A549 (cell line): ENCODE data around the gene SNAI3.

Experiments used
- CHD4 ChIP-seq: fragments of 200-600 bp; sonication (generic); IDR thresholded peaks from 2 replicates; pipeline ENCODE4 v1.6.1; 2016; ENCODE audit warnings: antibody characterized with exemption, mild to moderate bottlenecking, borderline replicate concordance
- EHMT2 ChIP-seq: fragments of 200-600 bp; sonication (generic); IDR thresholded peaks from 2 replicates; pipeline ENCODE4 v1.6.1; 2016; ENCODE audit warnings: antibody characterized with exemption, low read depth, mild to moderate bottlenecking, moderate library complexity
- JUN ChIP-seq, 2 experiments: fragments of >200 bp; sonication (Bioruptor Twin); formaldehyde crosslinking; IDR thresholded peaks; 2 replicates in 1 of 2; 3 replicates in 1 of 2; pipeline ENCODE4 v1.6.1; 2016 to 2017
- KDM1A ChIP-seq: fragments of 200-600 bp; sonication (generic); IDR thresholded peaks from 2 replicates; pipeline ENCODE4 v1.6.1; 2016; ENCODE audit warnings: low read depth, mild to moderate bottlenecking
- MAZ ChIP-seq: fragments of 150-350 bp; IDR thresholded peaks from 2 replicates; pipeline ENCODE4 v1.6.1; 2014; ENCODE audit warnings: antibody characterized with exemption, low read depth, low read length, borderline replicate concordance
- MYC ChIP-seq: IDR thresholded peaks from 2 replicates; pipeline ENCODE4 v1.6.1; 2012; ENCODE audit warnings: mild to moderate bottlenecking, inconsistent platforms, low read length, improper control_type of control experiment, borderline replicate concordance
- POLR2A ChIP-seq: IDR thresholded peaks from 2 replicates; pipeline ENCODE4 v1.6.1; 2012; ENCODE audit warnings: mild to moderate bottlenecking, low read length
- RNF2 ChIP-seq: fragments of 200-600 bp; sonication (generic); IDR thresholded peaks from 2 replicates; pipeline ENCODE4 v1.6.1; 2016; ENCODE audit warnings: low read depth, mild to moderate bottlenecking, antibody characterized with exemption, moderate library complexity, borderline replicate concordance
- SMC3 ChIP-seq: fragments of >200 bp; sonication (Bioruptor Twin); formaldehyde crosslinking; IDR thresholded peaks from 3 replicates; pipeline ENCODE4 v1.6.1; 2018; ENCODE audit warnings: inconsistent platforms
- TFCP2L1 ChIP-seq: fragments of 250-450 bp; sonication (Bioruptor Pico); IDR thresholded peaks from 2 replicates; pipeline ENCODE4 v1.5.0; 2021; ENCODE audit warnings: mild to moderate bottlenecking
- TF ChIP-seq, protein P1 (sequence below): fragments of >200 bp; sonication (Bioruptor Twin); formaldehyde crosslinking; IDR thresholded peaks from 3 replicates; pipeline ENCODE4 v1.5.1; 2016
- TF ChIP-seq, protein P2 (sequence below): fragments of 200-600 bp; sonication (generic); IDR thresholded peaks from 2 replicates; pipeline ENCODE4 v1.6.1; 2016; ENCODE audit warnings: antibody characterized with exemption, mild to moderate bottlenecking, moderate library complexity
- TF ChIP-seq, protein P3 (sequence below): fragments of 150-350 bp; IDR thresholded peaks from 2 replicates; pipeline ENCODE4 v1.6.1; 2014; ENCODE audit warnings: low read depth, mild to moderate bottlenecking, low read length
- TF ChIP-seq, protein P4 (sequence below): fragments of 450-650 bp; IDR thresholded peaks from 2 replicates; pipeline ENCODE4 v1.6.1; 2014; ENCODE audit warnings: antibody characterized with exemption

DNA sequence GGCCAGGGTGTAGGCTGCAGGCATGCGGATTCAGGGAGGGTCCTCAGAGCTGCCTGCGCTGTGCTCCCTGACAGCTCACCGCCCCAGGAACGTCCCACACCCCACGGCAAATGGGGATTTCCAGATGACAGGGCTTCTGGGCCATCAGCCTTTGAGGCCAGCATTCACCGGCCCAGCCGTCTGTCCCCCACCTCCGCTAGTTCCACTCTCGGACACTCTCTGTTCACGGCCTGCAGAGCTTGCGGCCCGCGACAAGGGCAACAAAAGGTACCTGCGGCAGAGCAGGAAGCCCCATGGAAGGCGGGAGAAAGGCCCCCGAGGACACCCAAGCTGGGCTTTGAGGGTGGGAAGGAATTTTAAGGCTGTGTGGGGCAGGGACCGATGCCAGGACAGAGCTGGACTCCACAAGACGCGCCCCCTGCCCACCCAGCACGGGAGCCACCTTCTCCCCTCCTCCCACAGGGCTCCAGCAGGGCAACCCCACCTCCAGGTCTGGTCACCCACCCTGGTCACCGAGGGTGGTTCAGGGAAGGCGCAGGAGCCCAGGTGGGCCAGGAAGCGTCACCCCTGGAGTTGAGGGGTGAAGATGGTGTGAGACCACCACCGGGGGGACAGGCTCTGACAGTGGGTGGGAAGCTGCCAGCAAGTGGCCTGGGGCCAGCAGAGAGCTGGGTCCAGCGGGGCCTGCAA, 29.9 kb downstream of the SNAI3 start:
- TF ChIP-seq RNF2 (no peak), MAZ (no peak), SMC3 (no peak), JUN (IDR thresholded peaks at IDR 0.05) (no peak), POLR2A (no peak), MYC (no peak), CHD4 (no peak), TFCP2L1 (no peak), KDM1A (no peak), EHMT2 (no peak)
- TF ChIP-seq, protein P1, sequence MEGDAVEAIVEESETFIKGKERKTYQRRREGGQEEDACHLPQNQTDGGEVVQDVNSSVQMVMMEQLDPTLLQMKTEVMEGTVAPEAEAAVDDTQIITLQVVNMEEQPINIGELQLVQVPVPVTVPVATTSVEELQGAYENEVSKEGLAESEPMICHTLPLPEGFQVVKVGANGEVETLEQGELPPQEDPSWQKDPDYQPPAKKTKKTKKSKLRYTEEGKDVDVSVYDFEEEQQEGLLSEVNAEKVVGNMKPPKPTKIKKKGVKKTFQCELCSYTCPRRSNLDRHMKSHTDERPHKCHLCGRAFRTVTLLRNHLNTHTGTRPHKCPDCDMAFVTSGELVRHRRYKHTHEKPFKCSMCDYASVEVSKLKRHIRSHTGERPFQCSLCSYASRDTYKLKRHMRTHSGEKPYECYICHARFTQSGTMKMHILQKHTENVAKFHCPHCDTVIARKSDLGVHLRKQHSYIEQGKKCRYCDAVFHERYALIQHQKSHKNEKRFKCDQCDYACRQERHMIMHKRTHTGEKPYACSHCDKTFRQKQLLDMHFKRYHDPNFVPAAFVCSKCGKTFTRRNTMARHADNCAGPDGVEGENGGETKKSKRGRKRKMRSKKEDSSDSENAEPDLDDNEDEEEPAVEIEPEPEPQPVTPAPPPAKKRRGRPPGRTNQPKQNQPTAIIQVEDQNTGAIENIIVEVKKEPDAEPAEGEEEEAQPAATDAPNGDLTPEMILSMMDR = no peak
- TF ChIP-seq, protein P2, sequence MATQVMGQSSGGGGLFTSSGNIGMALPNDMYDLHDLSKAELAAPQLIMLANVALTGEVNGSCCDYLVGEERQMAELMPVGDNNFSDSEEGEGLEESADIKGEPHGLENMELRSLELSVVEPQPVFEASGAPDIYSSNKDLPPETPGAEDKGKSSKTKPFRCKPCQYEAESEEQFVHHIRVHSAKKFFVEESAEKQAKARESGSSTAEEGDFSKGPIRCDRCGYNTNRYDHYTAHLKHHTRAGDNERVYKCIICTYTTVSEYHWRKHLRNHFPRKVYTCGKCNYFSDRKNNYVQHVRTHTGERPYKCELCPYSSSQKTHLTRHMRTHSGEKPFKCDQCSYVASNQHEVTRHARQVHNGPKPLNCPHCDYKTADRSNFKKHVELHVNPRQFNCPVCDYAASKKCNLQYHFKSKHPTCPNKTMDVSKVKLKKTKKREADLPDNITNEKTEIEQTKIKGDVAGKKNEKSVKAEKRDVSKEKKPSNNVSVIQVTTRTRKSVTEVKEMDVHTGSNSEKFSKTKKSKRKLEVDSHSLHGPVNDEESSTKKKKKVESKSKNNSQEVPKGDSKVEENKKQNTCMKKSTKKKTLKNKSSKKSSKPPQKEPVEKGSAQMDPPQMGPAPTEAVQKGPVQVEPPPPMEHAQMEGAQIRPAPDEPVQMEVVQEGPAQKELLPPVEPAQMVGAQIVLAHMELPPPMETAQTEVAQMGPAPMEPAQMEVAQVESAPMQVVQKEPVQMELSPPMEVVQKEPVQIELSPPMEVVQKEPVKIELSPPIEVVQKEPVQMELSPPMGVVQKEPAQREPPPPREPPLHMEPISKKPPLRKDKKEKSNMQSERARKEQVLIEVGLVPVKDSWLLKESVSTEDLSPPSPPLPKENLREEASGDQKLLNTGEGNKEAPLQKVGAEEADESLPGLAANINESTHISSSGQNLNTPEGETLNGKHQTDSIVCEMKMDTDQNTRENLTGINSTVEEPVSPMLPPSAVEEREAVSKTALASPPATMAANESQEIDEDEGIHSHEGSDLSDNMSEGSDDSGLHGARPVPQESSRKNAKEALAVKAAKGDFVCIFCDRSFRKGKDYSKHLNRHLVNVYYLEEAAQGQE = no peak
- TF ChIP-seq, protein P3, sequence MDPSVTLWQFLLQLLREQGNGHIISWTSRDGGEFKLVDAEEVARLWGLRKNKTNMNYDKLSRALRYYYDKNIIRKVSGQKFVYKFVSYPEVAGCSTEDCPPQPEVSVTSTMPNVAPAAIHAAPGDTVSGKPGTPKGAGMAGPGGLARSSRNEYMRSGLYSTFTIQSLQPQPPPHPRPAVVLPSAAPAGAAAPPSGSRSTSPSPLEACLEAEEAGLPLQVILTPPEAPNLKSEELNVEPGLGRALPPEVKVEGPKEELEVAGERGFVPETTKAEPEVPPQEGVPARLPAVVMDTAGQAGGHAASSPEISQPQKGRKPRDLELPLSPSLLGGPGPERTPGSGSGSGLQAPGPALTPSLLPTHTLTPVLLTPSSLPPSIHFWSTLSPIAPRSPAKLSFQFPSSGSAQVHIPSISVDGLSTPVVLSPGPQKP = no peak
- TF ChIP-seq, protein P4, sequence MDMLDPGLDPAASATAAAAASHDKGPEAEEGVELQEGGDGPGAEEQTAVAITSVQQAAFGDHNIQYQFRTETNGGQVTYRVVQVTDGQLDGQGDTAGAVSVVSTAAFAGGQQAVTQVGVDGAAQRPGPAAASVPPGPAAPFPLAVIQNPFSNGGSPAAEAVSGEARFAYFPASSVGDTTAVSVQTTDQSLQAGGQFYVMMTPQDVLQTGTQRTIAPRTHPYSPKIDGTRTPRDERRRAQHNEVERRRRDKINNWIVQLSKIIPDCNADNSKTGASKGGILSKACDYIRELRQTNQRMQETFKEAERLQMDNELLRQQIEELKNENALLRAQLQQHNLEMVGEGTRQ = no peak
